Activated effector memory CD4-positive, alpha-beta T cell treated with anti-CD3 and anti-CD28 coated beads, Interleukin-2, amount 50 U/mL, for 16 hours (primary cell): Measurements from ENCODE around the gene COL4A2.
"Not testable (repeated sequence)": the region's sequence is repeated elsewhere in the genome, so short reads cannot be mapped to it uniquely, and the experiment has no call there.

ENCODE experiments used
- DNase-seq: peaks from one replicate; pipeline ENCODE4 v3.0.0-alpha.2; 2020

Gene COL4A2

DNA sequence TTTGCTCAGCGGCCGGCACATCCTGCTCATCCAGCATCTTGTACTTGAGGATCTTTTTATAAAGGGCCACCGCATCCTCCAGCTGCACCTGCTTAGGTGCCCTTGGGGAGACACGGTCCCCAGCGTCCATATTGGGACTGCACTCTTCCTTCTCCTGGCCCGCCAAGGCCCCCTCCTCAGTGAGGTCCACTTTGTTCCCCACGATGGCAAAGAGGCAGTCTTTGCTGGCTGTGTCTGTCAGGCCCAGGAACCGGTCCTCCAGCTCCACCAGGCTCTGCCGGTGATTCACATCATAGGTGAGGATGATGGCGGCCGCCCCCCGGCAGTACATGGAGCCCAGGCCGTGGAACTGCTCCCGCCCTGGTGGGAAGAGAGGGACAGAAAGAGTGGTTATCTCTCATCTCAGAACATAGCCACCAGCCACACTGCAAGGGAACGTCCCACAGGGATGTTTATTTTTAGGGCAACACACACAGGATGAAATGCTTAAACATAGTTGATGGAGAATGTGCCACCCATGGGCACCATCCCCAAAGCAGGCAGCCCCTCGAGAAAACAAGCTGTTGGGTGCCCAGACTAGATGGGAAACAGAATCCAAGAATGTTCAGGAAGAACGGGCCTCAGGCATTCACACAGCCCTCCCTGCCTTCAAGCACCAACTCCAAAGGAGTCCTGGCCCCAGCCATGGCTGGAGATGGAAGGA, 216.9 kb downstream of the COL4A2 start:
- DNase-seq, result no peak

DNA sequence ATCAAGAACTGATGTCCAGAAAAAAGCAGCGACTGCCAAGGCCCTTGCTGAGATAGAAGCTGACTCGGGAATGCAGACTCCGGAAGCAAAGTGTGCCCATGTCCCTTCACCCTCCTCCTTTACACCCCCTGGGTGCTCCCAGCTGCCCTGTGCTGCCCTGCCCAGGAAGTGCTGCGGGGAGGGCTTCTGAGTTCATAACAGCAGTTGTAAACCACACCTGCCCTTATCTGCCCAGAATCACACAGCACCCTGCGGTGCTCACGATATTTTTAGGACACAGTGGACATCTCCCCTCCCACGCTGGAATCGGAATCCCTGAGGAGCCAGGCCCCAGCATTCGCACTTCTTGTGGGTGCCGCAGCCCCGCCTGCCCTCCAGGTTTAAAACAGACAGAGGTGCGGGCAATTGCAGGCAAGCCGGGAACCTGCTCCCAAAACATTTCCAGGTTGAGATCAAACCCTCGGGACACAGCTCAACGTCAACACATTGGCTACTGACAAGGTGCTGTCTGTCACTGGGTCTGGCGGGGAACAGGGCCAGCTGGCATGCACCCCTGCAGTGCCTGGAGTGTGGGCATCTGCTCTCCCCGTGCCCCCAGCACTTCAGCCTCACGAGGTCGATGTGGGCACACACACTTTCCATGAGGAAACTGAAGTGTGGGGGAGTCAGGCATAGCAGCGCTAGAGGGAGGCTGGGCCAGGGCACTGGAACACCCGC, 217.6 kb downstream of the COL4A2 start:
- DNase-seq, result no peak

DNA sequence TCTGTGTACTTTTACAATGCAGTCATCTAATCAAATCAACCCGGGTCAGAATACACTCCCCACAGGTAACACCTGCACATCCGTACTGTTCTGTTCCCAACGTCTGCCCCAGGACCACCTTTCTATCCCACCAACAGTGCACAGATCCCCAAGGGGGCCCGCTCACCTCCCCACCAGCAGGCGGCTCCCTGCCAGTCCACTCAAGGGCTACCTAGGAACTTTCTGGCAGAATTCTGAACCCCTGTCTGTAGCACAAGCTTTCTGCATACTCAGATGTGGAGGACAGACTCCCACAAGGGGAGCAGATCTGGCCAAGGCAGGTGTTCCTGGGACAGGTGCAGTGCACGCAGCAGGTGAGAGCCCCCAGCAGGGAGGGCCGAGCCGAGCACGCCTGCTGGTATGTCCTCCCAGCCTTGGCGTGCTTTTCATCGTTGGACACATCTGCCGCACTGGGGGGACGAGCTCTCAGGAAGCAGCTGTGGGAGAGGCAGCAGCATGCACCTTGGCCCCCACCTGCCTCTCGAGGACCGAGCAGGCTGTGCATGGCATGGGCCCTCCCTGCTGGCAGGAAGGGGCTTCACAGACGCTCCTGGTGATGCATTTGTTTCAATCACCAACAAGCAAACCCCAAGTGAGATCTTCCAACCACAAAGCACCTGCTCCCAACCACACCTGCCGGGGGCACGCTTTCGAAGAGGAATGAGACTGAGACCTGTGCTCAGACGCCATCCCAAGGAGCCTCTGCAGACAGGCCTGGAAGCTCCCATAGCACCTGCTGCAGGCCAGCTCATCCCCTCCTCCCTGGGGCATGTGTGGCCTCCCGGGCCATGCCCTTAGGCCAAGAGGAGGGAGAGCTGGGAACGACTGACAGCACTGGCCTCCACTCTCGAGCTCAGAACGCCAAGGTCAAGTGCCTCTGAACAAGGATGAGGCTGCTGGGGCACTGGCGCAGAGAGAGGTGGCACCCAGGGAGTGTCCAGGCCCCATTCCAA, 218.5 kb downstream of the COL4A2 start:
- DNase-seq, result no peak

DNA sequence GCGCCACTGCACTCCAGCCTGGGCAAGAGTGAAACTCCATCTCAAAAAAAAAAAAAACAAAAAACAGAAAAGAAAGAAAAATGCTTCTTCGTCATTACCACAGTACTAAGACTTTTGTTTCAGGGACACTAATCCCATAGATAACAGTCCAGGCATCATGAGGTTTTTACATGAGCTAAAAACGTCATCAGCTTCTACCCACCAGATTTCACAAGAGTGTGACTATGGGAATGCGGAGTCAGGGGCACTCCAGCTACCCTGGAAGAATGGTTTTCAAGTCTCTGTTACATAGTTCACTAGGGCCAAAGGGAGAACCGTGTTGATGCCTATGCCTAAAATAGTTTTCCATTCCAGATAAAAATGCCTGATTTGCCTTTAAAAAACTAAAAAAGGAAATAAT, 221.3 kb downstream of the COL4A2 start:
- no peak for DNase-seq

DNA sequence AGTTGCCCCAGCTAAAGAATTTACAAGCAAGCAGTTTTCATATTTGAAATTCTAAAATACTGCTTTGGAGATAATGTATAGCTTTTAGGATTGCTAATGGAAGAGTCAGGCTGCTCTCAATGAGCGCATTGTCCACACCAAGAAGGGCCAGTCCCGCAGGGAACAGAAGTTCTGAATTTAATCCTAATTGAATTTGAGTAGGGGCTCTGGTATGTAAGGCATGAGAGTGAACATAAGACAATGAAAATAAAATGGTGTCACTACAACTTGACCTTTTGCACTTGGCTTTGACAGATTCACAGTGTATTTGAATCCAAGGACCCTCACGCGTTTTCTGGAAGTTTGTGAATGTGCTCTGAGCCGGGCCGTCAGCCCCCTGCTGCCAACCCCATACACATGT, 221.8 kb downstream of the COL4A2 start:
- DNase-seq, result no peak

DNA sequence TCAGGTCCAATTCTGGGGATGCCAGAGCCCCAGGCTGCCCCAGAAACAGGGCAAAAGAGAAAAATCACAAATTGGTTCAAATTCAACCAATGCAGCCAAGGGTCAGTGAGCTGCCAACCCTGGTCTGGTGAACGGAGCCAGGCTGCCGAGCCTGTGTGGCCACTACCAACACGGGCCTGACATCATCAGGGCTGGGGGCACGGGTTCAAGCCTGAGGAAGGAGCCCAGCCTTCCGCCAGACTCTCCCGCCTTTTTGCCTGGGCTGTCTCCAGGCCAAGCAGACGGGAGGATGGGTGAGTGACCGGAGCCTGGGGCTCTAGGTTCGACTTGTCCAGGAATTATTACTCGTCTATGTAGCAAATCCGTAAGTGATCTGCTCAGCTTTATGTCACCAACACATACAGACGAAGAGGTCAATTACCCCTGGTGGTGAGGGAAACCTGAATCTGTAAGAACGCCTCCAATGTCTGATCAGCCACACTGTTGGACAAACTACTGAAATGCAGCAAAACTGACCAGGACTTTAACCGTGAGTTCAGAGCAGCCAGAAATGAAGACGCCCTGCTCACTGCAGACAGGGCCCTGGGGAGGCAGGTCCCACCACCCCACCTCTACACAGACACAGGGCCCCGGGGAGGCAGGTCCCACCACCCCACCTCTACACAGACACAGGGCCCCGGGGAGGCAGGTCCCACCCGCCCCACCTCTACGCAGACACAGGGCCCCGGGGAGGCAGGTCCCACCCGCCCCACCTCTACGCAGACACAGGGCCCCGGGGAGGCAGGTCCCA, 222.6 kb downstream of the COL4A2 start:
- DNase-seq, result no peak

DNA sequence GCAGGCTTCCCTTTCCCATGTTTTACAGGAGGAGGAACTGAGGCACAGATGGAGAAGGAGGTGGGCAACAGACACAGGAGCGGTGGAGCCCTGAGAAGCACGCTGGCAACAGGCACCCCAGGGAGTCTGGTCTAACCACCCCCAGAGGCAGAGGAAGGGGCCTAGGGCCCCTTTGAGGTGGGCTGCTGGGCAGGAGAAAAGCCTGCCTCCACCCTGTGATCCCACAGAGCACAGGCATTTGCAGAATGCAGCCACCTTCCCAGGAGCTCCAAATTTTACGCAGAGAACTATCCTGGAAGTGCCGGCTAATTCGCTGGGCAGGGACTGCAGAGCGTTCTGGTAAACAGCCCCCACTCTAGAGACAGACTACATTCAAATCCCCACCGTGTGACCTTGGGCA, 224.0 kb downstream of the COL4A2 start:
- no peak for DNase-seq

DNA sequence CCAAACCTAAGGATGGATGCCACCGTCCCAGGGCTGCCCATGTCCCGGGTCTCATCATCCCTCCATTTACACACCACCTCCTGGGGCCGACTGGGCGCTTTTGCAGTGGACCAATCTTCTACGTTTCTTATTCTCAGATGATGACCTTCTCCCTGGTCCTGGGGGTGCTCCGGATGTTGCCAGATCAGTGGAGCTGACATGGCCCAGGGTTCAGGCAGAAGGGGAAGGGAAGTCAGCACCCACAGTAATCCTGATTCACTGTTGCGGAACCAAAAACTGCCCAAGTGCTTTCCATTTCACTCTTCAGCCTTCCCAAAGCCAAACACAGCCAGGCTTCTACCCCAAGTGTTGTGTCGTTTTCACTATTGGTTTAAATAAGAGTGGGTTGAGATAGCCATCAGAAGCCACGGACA, 224.6 kb downstream of the COL4A2 start:
- no peak for DNase-seq

DNA sequence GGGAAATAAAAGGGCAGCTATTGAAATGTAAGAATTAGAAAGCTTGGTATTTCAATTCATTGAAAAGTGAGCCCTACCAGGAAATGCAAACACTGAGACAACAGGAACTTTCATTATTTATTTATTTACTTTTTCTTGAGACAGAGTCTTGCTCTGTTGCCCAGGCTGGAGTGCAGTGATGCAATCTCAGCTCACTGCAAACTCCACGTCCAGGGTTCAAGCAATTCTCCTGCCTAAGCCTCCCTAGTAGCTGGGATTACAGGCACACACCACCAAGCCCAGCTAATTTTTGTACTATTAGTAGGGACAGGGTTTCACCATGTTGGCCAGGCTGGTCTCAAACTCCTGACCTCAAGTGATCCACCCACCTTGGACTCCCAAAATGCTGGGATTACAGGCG, 225.2 kb downstream of the COL4A2 start:
- DNase-seq, result not testable (repeated sequence)

DNA sequence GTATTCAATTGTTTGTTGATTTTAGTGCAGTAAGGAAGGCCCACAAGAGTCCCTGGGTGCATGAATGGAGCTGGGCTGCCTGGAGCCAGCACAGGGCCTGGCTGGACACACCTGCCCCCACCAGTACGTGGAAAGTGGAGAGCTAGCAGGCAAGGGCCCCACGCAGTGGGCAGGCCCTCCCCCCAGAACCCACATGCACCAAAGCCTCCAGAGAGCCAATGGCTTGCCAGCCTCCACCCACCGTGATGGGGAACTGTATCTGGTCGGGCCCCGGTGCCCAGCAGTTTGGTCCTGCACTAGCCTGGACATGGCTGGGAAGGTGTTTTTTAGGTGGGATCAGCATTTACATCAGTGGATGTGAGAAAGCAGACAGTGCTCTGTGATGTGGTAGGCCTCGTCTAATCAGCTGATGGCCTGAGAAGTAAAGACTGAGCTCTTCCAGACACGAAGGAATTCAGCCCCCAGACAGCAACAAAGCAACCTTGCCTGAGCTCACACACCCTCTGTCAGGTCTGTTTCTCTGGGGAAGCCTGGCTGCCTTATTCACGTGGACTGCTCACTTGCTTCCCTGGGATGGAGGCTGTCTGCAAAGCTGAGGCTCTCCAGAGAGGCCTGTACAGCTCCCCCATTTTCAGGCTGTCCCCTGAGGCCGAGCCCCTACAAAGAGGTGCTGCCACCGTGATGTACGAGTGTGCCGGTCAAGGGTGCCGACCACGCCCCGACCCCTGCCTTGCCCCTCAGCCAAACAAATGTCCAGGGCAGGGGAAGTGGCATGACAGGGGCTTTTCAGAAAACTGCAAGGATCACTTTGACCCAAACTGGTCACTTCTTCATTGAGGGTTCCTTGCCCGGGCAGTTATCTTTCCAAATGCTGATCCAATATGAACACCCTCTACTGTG, 226.9 kb downstream of the COL4A2 start:
- DNase-seq, result no peak

DNA sequence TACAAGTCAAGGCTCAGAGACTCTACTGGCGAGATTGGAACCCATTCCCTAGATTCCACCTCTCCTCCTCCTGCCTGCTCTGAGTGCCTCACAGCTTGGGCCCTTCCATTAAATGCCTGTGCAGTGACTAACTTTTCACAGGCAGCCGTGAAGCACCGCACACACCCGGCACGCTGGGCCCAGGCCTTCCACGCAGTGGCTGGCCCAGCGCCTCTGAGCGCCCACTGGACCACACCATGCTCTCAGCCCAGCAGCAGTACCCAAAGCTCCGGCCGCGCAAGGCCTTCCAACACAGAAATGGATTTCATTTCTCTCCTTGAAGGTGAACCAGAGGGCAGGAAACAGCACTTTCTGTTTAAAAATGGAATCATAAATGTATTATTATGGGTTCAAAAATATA, 228.4 kb downstream of the COL4A2 start:
- no peak for DNase-seq

DNA sequence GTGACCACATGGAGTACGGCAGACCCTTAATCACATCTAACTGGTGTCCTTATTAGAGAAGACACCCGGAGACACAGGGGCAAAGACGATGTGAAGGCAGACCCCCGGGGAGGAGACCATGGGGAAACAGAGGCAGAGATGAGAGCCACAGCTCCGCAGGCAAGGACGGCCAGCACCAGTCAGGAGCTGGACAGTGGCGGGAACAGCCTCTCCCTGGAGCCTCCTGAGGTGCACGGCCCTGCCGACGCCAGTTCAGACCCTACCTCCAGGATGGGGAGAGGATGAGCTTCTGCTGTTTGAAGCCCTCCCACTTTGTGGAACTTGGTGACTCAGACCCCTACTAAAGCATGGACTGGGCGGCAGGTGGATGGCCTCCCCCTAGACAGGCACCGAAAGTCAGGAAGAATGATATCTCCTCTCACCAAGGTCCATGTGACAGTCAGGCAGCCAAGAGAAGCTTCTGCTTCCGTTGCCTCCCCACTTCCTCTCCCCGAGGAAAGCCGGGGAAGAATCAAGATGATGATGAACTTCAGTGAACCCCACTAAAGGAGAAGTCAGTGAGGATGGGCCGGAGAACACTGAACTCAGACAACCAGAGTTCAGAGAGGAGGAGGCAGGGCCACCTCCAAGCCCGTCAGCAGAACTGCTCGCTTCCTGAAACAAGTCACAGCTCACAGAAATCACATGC, 229.1 kb downstream of the COL4A2 start:
- DNase-seq, result no peak

DNA sequence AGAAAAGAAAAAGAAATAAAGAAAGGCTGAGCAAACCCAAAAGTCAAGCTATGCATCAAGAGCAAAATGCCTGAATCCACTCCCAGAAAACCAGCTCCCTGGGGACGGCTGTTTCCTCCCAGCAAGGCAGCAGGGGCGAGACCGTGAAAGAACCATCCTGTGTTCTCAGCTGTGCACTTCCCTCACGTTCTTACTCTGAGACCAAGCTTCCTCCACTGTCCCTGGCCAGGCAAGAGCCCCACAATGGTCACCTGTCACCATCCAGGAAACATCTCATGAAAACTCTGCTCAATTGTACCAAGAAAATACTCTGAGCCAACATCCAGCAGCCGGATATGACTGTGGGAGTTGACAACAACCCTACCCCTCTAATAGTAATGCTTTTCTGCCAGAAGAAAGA, 231.5 kb downstream of the COL4A2 start:
- DNase-seq, result no peak

DNA sequence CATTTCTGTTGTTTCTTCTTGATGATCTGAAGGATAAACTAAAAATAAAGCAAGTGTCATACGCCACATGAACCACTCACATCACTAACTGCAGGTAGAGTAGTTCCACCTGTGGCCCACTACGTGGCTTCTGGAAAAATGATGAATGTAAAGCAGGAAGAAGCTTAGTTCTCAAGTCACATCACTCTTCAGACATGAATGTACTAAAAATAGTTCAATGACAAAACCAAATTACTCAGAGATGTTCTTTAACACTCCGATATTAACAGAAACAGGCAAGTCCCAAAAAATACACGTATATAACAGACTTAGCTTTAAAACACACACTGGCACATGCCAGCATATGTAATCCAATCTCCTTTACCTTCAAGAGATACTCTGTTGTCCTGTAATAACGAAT, 232.8 kb downstream of the COL4A2 start:
- DNase-seq, result no peak

DNA sequence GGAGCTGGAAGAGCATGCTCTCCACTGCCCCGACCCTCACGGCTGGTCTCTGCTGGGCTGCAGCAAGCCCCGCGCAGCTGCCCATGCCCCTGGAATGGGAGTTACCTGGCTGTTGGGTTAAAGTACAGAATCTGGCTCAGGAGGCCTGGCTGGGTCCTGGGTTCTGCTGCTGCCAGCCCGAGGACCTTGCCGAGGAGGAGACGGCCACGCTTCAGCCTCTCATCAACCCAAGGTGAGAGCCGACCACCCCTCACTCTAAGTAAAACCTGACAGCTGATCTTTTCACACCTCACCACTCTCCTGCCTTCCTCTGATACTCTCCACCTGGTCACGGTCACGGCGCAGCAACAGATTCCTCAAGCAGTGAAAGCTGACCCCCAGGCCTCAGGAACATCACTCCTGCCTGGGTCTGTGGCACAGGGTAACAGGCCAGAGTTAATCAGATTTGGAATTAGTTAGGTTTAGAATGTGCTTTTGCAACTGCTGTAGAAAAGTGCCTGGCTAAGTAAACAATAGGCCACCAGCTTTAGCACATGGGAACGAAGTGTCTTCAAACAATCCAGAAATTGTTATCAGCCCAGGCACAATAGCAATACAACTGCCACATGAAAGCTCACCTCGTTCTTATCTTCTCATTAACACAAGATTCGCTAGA, 233.9 kb downstream of the COL4A2 start:
- no peak for DNase-seq

DNA sequence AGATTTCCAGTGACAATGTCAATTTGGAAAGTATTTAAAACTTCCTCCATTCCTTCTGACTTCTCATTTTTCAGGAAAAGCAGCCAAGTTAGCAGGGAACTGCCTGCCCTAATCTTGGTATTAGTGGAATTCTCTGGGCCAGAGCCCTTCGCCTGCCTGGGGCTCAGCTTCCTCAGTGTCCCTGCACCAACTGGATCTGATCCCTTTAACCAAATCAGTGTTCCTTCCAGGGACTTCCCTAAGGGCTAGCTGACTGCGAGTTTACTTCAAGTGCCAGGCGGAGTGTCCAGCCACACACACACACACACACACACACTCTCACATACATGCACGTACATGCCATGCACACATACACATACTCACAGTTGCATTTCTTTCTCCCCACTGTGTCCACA, 234.4 kb downstream of the COL4A2 start:
- no peak for DNase-seq

DNA sequence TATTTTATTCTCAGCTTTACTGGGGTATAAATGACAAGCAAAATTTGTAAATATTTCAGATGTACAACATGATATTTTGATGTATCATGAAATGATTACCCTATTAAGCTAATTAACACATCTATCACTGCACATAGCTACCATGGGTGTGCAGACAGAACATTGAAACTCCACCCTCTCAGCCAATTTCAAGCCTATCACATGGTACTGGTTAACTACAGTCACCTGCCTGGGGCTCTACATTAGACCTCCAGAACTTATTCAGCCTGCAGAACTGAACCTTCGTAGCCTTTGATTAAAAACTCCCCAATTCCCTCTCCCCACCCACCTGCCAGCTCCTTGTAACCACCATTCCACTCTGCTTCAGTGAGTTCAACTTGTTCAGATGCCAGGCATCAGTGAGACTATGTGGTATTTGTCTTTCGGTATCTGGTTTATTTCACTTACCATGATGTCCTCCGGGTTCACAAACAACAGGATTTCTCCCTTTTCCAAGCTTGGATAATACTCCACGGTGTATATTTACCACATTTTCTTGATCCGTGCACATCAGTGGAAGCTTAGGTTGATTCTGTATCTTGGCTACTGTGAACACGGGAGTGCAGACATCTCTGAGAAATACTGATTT, 235.2 kb downstream of the COL4A2 start:
- no peak for DNase-seq

DNA sequence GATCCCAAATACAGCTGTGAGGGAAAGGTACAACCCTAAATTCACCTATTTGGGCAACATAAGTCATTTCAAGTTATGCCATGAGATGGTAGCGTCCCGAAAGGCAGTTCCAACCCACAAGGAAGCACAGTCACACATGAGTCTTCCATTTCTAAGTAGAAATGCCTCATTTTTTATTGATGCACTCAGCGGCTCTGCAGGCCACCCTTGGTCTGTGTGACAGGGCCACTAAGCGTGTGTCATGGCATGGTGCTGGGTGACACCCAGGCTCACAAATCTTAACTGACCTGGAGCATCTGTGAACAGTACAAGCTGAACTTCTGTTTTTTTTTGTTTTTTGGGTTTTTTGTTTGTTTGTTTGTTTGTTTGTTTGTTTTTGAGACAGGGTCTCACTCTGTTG, 239.3 kb downstream of the COL4A2 start:
- DNase-seq, result no peak

DNA sequence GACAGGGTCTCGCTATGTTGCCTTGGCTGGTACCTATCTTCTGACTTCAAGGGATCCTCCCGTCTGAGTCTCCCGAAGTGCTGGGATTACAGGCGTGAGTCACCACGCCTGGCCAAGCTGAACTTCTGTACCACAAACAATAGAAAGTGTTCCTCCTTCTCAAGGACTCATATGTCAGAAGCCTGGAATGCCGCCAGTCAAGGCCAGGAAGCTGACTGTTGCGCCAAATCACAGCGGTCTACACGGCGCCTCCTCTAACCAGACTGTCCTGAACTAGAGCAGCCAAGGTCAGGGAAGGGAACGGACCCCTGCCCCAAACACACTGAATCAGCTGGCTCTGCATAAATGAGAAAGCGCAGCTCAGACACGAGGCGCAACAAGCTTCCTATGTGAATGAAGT, 239.8 kb downstream of the COL4A2 start:
- DNase-seq, result no peak
